Activated CD4-positive, alpha-beta memory T cell treated with anti-CD3 and anti-CD28 coated beads for 36 hours (primary cell): ENCODE data around the gene B3GNT5. TPM values are rescaled to one million over a fixed set of nuclear protein-coding genes. Genes with fewer than 3 reads are reported as not detected.

Source experiments
- CTCF ChIA-PET: fragments of 350-600 bp; sonication (Branson Sonifier 250); formaldehyde crosslinking; loops from one replicate; lab custom pipeline; 2021; ENCODE audit warnings: antibody characterized with exemption, inconsistent platforms; lab: Charles Lee
- POLR2A ChIA-PET: fragments of 350-600 bp; sonication (Branson Sonifier 250); formaldehyde crosslinking; loops from one replicate; lab custom pipeline; 2021; ENCODE audit warnings: antibody characterized with exemption; lab: Charles Lee
- DNase-seq: peaks from one replicate; pipeline ENCODE4 v3.0.0-alpha.2; 2020
- H3K27ac Mint-ChIP-seq: one replicate; pipeline ENCODE4 v1.8.0; 2021; ENCODE audit warnings: mixed read lengths
- H3K27me3 Mint-ChIP-seq: one replicate; pipeline ENCODE4 v1.8.0; 2021; ENCODE audit warnings: mixed read lengths
- H3K36me3 Mint-ChIP-seq: one replicate; pipeline ENCODE4 v1.8.0; 2021; ENCODE audit warnings: mixed read lengths
- H3K4me1 Mint-ChIP-seq: one replicate; pipeline ENCODE4 v1.8.0; 2021; ENCODE audit warnings: low read depth, mixed read lengths
- H3K4me3 Mint-ChIP-seq: one replicate; pipeline ENCODE4 v1.8.0; 2021; ENCODE audit warnings: mild to moderate bottlenecking, mixed read lengths
- H3K9me3 Mint-ChIP-seq: one replicate; pipeline ENCODE4 v1.8.0; 2021; ENCODE audit warnings: mixed read lengths
- intact Hi-C: fragments of 100-400 bp; cut with micrococcal nuclease; formaldehyde crosslinking; loops from one replicate; pipeline ENCODE4 v1.15.1; 2023
- total RNA-seq, 2 experiments: library from RNA; stranded (reverse); gene quantifications; one replicate each; pipeline ENCODE4 v1.2.3, GENCODE V29; 2021

B3GNT5 gene
- 10 to 100 TPM; 12.7 to 12.9 TPM for total RNA-seq

- intact Hi-C loops, result loop anchor here (1.0 to 5.0 kb wide), 5 partner anchors 13 to 130 kb away; no protein-coding TSS in a partner anchor
These were observed at the start of gene B3GNT5 for GRCh38 chr3:183252973-183253527. TSS of gene B3GNT5 (plus strand) at chr3:183253253. CDS start at chr3:183269799, 16,546 bp downstream.

DNA sequence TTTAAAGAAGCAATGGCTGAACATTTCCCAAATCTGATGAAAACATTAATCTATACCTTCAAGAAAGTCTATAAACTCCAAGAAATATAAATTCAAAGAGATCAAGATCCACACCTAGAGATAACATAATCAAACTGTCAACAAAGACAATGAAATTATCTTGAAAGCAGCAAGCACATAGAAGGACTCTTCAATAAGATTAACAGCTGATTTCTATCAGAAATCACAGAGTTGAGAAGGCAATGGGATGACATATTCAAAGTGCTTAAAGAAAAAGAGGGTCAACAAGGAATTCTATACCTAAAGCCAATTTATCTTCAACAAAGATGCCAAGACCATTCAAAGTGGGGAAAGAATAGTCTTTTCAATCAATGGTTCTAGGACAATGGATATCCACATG lies 49.4 kb upstream of the B3GNT5 start:
- Mint-ChIP-seq H3K36me3 (peaks cover 22% of the 10 kb centered on the region), H3K27me3 (no peaks in the 10 kb centered on the region), H3K27ac (no peak overlapping the region), H3K4me3 (no peak overlapping the region), H3K9me3 (peaks cover 25% of the 10 kb centered on the region), H3K4me1 (peaks cover 34% of the 10 kb centered on the region)
- intact Hi-C loops, result no loop called here
- ChIA-PET CTCF (no interaction called here), POLR2A (no interaction called here)
- DNase-seq, result no peak

More at GRCh38 chr3:183252973-183253527, at the start of gene B3GNT5:
- ChIA-PET POLR2A (interaction anchor here (0.8 to 1.6 kb wide), 2 partner anchors 13 to 33 kb away, joined by 3 to 6 read pairs; no protein-coding TSS in a partner anchor), CTCF (interaction anchor here (0.6 to 3.9 kb wide), 8 partner anchors 13 to 133 kb away, joined by 3 to 25 read pairs (median 5); no protein-coding TSS in a partner anchor)
- H3K36me3 Mint-ChIP-seq, result peaks cover 7% of the 10 kb centered on the region
- DNase-seq, result peak; percentile 60
- H3K27ac Mint-ChIP-seq, result peak within 1 kb of the TSS; percentile 34
- H3K27me3 Mint-ChIP-seq, result peaks cover 18% of the 10 kb centered on the region
- H3K4me1 Mint-ChIP-seq, result peaks cover 12% of the 10 kb centered on the region
- no peaks in the 10 kb centered on the region for H3K9me3 Mint-ChIP-seq
- peak within 1 kb of the TSS; percentile 76 for H3K4me3 Mint-ChIP-seq

GRCh38 chr3:183208260-183208659 lies 44.8 kb upstream of the B3GNT5 start:
- DNase-seq, result peak; percentile 22
- Mint-ChIP-seq H3K4me3 (no peak overlapping the region), H3K4me1 (peaks cover 46% of the 10 kb centered on the region), H3K27ac (peak overlapping the region; percentile 67), H3K36me3 (peaks cover 38% of the 10 kb centered on the region), H3K27me3 (no peaks in the 10 kb centered on the region), H3K9me3 (peaks cover 40% of the 10 kb centered on the region)
- ChIA-PET CTCF (interaction anchor here (0.7 to 2.7 kb wide), 6 partner anchors 20 to 178 kb away, joined by 3 to 11 read pairs (median 3); no protein-coding TSS in a partner anchor), POLR2A (interaction anchor here (0.6 to 1.5 kb wide), 3 partner anchors 58 to 78 kb away, joined by 3 to 6 read pairs (median 4); no protein-coding TSS in a partner anchor)
- intact Hi-C loops, result no loop called here

DNA sequence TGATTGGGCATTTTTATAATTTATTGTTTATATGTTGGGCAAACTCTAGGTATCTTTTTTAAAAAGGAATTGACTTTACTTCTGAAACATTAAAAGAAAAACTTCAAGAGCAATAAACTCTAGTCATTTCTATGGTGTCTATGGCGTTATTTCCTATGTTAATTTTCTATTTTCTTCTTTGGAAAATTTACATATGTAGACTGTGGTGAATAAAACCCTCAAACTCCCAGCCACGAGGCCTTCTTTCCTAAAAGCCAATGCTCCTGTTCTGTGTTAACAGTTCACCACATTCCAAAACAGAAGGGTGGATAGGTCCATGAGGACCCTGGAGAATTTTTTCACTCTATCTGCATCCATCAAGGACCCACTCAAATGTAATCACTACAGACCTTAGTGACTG lies 44.3 kb upstream of the B3GNT5 start:
- Mint-ChIP-seq H3K27me3 (no peaks in the 10 kb centered on the region), H3K4me1 (peaks cover 46% of the 10 kb centered on the region), H3K27ac (peak overlapping the region; percentile 28), H3K9me3 (peaks cover 34% of the 10 kb centered on the region), H3K4me3 (no peak overlapping the region), H3K36me3 (peaks cover 32% of the 10 kb centered on the region)
- ChIA-PET POLR2A (interaction anchor here (0.6 to 1.5 kb wide), 3 partner anchors 57 to 77 kb away, joined by 3 to 6 read pairs (median 4); no protein-coding TSS in a partner anchor), CTCF (interaction anchor here (0.7 to 1.3 kb wide), 4 partner anchors 19 to 86 kb away, joined by 3 to 4 read pairs (median 3); no protein-coding TSS in a partner anchor)
- DNase-seq, result no peak
- intact Hi-C loops, result no loop called here

DNA sequence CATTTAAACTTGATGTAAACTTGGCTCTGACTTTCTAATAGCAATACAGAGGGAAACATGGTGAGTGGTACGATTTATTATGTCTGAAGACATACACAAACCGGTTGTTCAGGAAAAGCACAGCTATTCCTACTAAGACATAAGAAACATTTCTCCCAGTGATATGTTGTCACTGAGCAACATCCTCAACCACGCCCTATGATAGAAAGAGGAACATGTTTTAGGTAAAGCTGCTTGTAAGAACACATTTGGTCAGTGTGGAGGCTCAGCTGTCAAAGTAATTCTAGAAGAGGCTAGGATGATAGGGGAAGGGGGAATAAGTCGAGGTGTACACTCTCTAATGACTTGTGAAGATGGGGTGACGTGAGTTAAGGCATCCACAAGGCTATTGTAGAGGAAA lies 42.7 kb upstream of the B3GNT5 start:
- H3K4me3 Mint-ChIP-seq, result no peak overlapping the region
- peaks cover 46% of the 10 kb centered on the region for H3K4me1 Mint-ChIP-seq
- peak overlapping the region; percentile 67 for H3K27ac Mint-ChIP-seq
- no peak for DNase-seq
- no peaks in the 10 kb centered on the region for H3K27me3 Mint-ChIP-seq
- ChIA-PET POLR2A (no interaction called here), CTCF (no interaction called here)
- H3K9me3 Mint-ChIP-seq, result peaks cover 27% of the 10 kb centered on the region
- peaks cover 28% of the 10 kb centered on the region for H3K36me3 Mint-ChIP-seq
- intact Hi-C loops, result loop anchor here (2.0 kb wide), 2 partner anchors 56 to 76 kb away; no protein-coding TSS in a partner anchor

DNA sequence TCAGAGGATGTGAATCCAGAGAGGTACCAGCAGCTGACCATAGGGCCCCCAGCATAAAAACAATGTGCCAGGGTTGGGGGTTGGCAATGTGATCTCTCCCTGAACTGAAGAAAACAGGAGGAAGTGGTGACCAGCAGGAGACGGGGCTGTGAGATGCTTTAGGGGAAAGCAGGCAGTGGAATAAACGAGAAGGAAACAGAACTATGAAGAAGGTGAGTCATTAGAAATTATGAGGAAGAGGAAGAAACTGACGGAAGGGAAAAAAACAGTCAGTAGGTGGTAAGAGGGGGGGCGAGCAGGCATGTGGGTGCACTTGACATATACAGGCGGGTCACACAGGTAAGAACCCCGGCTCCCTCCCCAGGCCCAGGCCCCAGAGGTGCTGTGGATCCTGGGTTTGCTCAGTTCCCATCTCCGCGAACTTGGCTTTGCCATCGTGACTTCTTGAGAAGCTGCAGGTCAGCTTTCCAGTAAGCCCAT lies 42.2 kb upstream of the B3GNT5 start:
- Mint-ChIP-seq H3K36me3 (peaks cover 28% of the 10 kb centered on the region), H3K4me1 (peaks cover 46% of the 10 kb centered on the region)
- intact Hi-C loops, result loop anchor here (1.0 to 2.0 kb wide), 4 partner anchors 9 to 76 kb away; no protein-coding TSS in a partner anchor

GRCh38 chr3:183211352-183211751 lies 41.7 kb upstream of the B3GNT5 start:
- intact Hi-C loops, result loop anchor here (1.0 to 2.0 kb wide), 4 partner anchors 9 to 75 kb away; no protein-coding TSS in a partner anchor
- no peak for DNase-seq
- Mint-ChIP-seq H3K4me1 (peaks cover 46% of the 10 kb centered on the region), H3K4me3 (no peak overlapping the region), H3K27ac (peak overlapping the region; percentile 67), H3K27me3 (no peaks in the 10 kb centered on the region), H3K9me3 (peaks cover 27% of the 10 kb centered on the region), H3K36me3 (peaks cover 28% of the 10 kb centered on the region)
- POLR2A ChIA-PET, result no interaction called here
- CTCF ChIA-PET, result no interaction called here

More for the DNA sequence above, 42.2 kb upstream of the B3GNT5 start:
- POLR2A ChIA-PET, result no interaction called here
- H3K9me3 Mint-ChIP-seq, result peaks cover 27% of the 10 kb centered on the region
- H3K27me3 Mint-ChIP-seq, result no peaks in the 10 kb centered on the region
- H3K27ac Mint-ChIP-seq, result peak overlapping the region; percentile 67
- CTCF ChIA-PET, result no interaction called here
- H3K4me3 Mint-ChIP-seq, result no peak overlapping the region
- DNase-seq, result peak; percentile 56

GRCh38 chr3:183212096-183212495 lies 41.0 kb upstream of the B3GNT5 start:
- ChIA-PET CTCF (no interaction called here), POLR2A (no interaction called here)
- peaks cover 27% of the 10 kb centered on the region for H3K9me3 Mint-ChIP-seq
- H3K4me3 Mint-ChIP-seq, result no peak overlapping the region
- peaks cover 41% of the 10 kb centered on the region for H3K4me1 Mint-ChIP-seq
- intact Hi-C loops, result no loop called here
- no peak overlapping the region for H3K27ac Mint-ChIP-seq
- H3K36me3 Mint-ChIP-seq, result peaks cover 28% of the 10 kb centered on the region
- no peaks in the 10 kb centered on the region for H3K27me3 Mint-ChIP-seq
- DNase-seq, result no peak

DNA sequence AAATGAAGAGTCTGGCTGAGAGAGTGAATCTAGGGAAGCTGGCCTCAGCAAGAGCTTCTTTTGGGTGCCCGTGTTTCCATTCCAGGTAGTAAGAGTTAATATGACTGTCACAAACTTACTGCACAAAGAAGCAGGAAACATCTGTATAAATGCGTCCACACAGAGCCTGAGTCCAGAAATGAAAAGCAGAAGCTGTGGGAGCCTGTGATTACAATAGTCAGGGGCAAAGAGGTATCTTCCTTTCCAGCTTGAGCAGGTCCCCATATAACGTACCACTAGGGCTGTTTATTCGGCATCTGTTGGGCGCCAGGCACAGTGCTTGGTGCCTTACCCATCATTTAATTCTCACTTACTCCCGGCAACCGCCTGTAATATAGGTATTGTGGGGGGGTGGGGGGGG lies 40.5 kb upstream of the B3GNT5 start:
- no peak for DNase-seq
- intact Hi-C loops, result no loop called here
- CTCF ChIA-PET, result interaction anchor here (1.1 kb wide), 1 partner anchor 53 kb away, joined by 3 read pairs; no protein-coding TSS in a partner anchor
- no peak overlapping the region for H3K27ac Mint-ChIP-seq
- H3K4me1 Mint-ChIP-seq, result peaks cover 36% of the 10 kb centered on the region
- H3K27me3 Mint-ChIP-seq, result no peaks in the 10 kb centered on the region
- H3K9me3 Mint-ChIP-seq, result peaks cover 27% of the 10 kb centered on the region
- H3K4me3 Mint-ChIP-seq, result no peak overlapping the region
- H3K36me3 Mint-ChIP-seq, result peaks cover 28% of the 10 kb centered on the region
- POLR2A ChIA-PET, result no interaction called here

- no peak overlapping the region for H3K4me3 Mint-ChIP-seq
- no peak overlapping the region for H3K27ac Mint-ChIP-seq
- POLR2A ChIA-PET, result no interaction called here
- H3K9me3 Mint-ChIP-seq, result peaks cover 18% of the 10 kb centered on the region
- CTCF ChIA-PET, result interaction anchor here (0.5 to 1.1 kb wide), 2 partner anchors 52 to 239 kb away, joined by 3 read pairs; no protein-coding TSS in a partner anchor
- no peak for DNase-seq
- H3K27me3 Mint-ChIP-seq, result no peaks in the 10 kb centered on the region
- H3K36me3 Mint-ChIP-seq, result peaks cover 23% of the 10 kb centered on the region
- intact Hi-C loops, result no loop called here
- peaks cover 27% of the 10 kb centered on the region for H3K4me1 Mint-ChIP-seq
These were observed 39.4 kb upstream of the B3GNT5 start for GRCh38 chr3:183213415-183214276.

DNA sequence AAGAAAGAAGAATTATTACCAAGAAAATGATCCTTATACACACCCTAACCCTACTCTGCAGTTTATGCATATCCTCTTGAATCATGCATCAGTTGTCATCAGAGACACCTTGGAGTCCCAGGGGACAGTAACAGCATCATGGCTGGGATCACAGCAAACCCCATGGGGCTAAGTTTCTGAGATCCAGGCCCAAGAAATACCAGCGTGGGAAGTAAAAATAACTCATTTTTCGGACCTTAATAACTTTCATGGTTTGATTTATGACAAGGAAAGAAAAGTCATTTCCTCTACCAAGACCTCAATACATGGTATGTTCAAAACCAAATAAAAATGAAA lies 38.8 kb upstream of the B3GNT5 start:
- Mint-ChIP-seq H3K27me3 (no peaks in the 10 kb centered on the region), H3K36me3 (peaks cover 20% of the 10 kb centered on the region), H3K27ac (no peak overlapping the region), H3K4me1 (peaks cover 26% of the 10 kb centered on the region), H3K4me3 (no peak overlapping the region), H3K9me3 (peaks cover 18% of the 10 kb centered on the region)
- ChIA-PET CTCF (no interaction called here), POLR2A (no interaction called here)
- DNase-seq, result no peak
- intact Hi-C loops, result no loop called here
